ENCODE measurements around the gene HIPK2.

GRCh38 chr7:139619367-139619657, 158.5 kb downstream of the HIPK2 start:
- no peak for TF ChIP-seq CTCF (IDR thresholded peaks at IDR 0.05)
- no peak for TF ChIP-seq EP300 (IDR thresholded peaks at IDR 0.05)
- no peak for TF ChIP-seq POLR2A (IDR thresholded peaks at IDR 0.05)
- no peak for TF ChIP-seq POLR2AphosphoS5 (IDR thresholded peaks at IDR 0.05)

Data from stomach (tissue), 4 donors.